NCI-H128 (cell line): ENCODE data around the gene APBB2.
A peak's percentile ranks its signal among the peaks of the same experiment; 100 is the strongest.

Experiments used
- DNase-seq: peaks from one replicate; lab custom pipeline; 2025; ENCODE audit not compliant: unreplicated experiment; lab: John Stamatoyannopoulos, UW

APBB2 gene

DNA sequence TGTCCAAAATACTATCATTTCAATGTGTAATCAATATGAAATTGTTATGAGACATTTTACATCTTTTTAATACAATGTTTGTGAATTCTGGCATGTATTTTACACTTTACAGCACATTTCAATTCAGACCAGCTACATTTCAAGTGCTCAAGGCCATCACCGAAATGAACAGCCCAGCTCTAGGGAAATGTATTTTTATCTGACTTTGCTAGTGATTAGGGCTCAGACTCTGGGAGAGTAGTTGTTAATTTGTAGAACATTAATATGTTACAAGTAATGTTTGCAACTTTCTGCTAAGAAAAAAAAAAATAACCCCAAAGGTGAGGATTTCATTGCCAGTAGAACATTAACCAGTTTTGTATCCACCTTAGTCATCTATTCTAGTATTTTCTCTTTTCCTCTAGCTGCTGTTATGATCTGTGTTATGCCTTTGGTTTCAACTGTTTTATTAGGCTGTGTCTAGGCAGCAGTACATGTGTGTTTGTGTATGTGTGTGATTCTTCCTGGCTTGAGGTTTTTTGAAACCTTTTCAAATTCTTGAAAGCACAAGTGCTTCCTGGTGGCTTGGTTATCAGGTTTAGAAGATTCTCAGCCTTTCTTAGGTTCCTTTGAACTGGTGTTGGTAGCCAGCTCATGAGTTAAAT, 338.7 kb downstream of the APBB2 start:
- no peak for DNase-seq

DNA sequence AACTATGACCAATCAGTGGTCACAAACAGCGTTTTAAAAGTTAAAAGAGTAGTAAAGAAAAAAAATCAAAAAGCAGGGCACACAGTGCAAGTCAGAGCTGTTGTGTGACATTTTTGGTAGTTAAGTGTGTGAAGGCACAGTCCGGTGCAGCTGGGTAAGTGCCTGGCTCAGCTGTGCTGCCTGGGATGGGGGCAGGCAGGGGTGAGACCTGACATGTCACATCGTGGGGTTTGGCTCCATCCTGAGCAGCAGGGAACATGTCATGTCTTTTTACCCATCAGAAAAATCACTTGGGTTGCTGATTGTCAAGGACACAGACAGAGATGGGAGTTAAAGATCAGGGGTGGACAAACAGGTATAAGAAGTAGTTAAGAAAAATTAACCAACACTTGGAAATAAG, 339.4 kb downstream of the APBB2 start:
- DNase-seq: no peak

DNA sequence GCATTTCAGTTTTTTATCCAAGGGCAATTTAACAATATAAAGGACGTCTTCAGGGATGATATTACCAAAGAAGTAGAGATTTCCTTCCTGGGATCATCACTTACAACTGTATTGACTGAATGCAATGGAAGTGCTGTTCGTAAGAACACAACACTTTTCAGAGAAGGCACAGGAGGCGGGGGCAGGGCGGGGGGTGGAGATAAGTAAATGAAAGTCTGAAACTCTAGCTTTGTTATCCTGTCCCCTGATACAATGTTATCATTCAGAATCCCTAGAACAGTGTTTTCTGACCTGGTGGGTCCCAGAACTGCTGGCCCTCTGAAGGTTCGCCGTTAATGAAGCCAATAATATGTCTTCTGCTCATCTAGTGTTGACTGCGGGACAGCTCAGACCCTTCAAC, 340.0 kb downstream of the APBB2 start:
- DNase-seq: no peak

DNA sequence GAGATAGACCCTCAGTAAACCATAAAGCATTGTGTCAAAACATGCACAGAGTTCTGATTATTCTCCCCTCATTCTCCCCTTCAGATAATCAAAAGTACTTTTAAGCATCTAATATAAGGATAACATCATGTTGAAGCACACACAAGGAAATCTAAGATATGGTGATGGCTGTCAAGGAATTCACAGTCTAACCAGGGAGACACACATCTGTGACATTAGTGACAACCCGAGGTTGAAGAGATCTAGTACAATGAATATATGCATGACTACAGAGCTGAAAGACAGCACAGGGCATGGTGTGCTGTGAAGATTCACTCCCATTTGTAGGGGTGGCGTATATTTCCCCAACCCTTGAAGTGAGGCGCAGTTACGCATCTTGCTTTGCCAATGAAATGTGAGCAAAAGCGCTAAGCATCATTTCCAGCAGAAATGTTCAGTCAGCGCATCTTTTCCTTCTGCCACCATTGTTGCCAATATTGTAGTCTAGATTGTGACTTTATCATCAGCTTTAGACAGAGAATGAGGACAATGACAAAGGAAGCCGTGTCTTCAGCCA, 342.6 kb downstream of the APBB2 start:
- no peak for DNase-seq

DNA sequence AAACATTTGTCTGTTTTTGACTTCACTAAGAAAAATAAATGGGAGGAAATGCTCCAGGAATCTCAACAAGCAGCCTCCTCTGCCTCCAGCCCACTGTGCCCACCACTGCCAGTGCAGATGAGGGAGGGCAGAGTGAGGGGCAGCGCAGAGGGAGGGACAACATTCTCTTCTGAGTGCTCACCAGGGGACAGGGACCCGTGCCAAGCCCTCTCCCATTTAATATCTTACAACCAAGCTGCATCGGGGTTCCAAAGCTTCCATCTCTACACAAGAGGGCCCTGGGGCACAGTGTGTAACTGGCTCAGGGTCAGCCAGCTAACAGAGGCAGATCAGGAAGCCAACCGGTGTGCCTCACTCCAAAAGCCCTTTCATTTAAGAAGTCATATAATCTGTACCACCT, 344.2 kb downstream of the APBB2 start:
- no peak for DNase-seq

DNA sequence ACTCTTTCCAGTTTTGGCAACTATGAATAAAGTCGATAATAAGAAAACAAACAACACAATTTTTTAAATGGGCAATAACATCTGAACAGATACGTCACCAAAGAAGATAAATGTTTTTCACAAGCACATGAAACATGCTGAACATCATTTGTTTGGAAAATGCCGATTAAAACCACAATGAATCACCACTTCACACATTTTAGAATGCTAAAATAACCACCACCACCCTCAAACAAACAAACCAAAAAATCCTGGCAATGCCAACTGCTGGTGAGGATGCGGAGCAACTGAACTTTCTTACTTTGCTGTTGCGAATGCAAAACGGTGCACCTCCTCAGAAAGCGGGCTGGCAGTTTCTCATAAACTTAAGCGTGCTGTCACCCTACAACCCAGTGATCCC, 348.6 kb downstream of the APBB2 start:
- DNase-seq: no peak

DNA sequence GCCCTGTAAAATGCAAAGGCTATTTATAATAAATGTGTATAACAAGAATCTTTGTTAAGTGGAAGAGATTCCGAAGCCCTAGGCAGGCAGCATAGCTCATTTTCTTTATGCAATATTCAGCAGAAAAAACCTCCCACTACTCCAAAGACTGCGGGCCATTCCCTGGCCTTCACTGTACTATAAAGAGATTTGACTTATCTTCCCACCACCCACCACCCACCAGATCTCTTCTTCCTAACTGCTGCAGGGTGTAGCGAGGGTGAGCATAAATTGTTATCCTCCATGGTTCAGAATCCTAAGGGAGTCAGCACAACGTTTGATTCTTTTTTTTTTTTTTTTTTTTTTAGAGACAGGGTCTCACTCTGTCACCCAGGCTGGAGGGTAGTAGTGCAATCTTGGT, 349.8 kb downstream of the APBB2 start:
- DNase-seq: no peak

DNA sequence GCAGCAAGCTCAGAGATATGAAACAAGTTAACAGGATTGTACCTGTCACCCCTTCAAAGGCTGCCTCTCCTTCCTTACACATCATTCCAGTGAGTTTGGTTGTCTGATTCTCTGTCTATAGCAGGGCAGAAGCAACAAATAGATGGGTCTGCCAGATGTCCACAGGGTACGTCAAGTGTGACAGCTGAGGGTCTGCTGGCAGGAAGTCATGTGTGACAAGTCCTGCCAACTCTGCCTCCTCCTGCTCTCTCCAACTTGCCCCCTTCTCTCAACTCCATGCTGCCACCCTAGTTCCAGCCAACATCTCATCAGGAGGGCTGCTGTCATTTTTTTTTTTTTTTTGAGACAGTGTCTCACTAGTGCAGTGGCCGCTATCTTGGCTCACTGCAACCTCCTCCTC, 355.4 kb downstream of the APBB2 start:
- DNase-seq: no peak

DNA sequence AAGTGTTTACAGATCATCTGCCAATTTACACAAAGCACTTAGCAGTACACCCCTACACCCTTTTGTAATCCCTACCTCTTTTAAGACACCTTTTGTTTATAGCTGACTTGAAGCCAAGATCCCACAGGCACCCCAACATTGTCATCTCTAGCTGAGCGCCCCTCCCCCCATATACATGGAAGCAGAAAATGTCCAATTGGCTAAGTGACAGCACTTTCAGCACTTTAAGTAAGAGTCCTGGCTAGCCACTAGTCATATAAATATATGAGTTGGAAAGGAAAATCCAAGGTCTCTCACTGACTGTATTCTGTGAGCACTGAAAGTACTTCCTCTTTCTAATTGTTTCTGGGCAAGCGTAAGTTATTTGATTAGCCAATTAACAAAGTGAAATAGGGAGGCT, 356.4 kb downstream of the APBB2 start:
- no peak for DNase-seq

DNA sequence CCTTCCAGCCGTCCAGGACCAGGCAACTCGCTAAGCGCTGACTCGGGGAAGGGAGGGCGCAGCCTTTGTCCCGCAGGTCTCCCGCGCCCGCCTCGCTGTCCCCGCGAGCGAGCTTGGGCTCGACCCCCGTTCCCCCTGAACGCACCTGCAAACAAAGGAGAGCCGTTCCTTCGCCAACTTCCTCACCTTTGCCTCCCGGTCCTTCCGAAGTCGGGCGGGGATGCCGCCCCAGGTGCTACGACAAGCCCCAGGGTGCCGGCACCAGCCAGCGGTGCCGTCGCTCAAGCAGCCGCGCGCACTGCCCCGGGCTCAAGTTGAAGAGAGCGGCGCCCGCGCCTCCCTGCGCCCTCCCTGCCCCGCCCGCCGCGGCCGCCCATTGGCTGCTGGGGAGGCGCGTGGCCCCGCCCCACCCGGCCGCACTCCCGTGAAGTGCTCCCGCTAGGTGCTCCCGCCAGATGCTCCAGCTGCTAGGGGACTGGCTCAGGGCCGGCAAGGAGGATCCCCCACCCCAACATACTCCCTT, 357.4 kb downstream of the APBB2 start:
- DNase-seq: peak; percentile 44

DNA sequence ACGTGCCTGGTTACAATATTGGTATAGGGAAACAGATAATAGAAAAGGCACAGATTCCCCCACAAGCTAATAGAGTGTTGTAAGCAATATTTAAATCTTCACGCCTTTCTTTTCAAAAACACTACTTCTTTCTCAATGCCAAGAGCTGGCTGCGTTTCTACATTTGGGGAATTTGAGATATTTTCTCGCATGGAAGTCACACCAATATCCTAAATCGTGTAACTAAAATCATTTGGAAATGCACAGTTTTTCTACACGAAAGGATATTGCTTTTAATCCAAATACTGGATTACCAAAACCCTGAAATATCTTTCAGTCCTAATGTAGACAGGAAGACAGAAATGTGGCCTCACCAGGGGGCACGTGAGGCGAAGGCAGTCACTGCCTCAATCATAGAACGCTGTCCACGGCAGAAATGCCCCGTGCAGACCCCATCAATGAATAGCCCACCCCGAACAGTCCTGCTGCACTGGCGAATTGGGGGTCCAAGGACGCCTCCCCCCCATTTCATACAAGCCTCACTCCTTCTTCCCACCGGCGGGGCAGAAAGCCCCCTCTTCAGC, 358.0 kb downstream of the APBB2 start:
- DNase-seq: no peak

DNA sequence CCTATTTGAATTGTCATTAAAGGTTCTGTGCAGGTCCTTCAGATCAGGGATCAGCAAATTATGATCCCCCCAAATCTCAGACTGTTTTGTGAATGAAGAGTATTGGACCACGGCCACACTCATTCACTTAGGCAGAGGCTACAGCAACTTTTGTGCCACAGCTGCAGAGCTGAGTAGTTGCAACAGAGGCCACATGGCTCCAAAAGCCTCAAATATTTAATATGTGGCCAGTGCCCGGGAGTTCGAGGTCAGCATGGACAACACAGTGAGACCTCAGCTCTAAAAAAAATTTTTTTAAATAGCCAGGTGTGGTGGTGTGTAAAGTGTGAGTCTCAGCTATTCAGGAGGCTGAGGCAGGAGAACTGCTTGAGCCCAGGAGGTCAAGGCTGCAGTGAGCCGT, 363.8 kb downstream of the APBB2 start:
- no peak for DNase-seq

DNA sequence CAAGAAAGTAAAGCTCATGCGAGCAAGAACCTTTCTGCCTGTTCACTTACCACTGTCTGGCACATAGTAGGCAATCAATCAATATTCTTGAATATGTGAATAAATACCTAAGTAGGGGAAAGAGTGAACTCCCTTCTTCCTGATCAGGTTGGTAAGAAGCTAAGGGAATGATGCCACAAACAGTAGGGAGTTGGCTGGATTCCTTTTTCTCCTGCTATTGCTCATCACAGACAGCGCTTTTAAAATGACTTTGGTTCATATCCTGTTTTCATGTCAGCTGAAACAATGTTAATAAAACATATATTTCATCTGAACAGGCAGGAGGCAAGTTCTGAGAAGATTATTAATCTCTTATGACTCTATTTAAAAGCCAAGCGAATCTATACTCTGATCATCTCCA, 365.4 kb downstream of the APBB2 start:
- DNase-seq: no peak

DNA sequence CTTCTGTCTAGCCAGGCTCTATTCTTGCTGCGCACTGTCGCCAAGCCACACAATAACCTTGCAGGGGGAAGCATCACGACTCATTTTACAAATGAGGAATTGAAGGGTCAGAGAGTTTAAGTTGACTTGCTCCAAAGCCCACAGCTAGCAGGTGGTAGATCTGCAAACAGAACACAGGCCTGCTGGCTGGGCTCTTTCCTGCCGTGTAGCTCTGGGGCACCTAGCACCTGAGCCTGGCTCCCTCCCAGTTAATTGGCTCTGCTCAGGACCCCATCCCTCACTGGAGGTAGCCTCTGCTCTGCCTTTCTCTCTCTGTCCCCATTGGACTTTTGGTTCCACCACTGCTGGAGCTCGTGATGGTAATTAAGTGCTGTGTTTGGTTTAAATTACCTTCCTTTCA, 366.1 kb downstream of the APBB2 start:
- DNase-seq: no peak

DNA sequence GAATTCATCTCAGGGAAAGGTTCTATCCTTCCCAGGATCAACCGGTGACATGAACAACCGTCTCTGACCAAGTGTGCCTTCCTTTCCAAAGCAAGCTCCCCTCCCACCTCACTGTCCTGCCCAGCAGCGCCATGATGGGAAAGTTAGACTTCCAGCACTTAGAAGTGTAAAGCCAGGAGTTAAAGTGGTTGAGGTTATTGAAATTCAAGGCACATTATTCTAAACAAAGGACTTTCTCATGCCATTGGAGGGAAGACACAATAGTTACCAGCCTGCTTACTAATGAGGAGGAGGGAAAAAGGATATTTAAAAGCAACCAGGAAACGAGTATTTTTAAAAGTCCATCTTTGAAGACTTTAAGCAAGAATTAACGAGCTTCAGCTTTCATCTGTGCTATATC, 367.8 kb downstream of the APBB2 start:
- DNase-seq: no peak

DNA sequence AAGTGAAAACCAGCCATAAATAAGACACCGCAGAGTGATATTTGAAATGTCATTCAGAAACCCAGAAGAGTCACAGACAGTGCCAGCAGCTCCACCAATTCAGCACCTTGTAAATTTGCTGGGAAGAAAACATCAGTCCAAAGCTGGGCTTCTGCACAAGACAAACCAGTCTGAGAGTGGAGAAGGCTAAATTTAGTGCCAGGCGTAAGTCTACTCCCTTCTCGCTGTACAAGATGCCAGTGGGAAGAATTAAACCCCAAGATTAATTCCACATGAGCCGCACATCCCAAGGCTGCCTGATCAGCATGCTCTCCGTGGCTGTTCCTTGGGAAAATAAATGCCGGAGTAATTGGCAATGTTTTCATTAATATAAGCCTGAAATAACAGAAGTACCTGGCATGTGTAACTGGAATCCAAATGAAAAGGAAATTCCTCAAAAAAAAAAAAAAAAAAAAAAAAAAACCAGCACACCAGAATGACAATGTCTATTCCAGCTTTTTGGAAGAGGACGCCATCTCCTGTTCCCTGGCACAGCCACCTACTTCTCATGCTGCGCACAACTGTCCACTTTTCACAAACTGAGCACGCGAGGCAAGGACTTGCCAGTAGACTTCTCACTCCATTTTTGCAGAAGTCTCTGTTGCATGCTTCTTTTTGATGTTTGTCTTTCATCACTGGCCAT, 369.0 kb downstream of the APBB2 start:
- no peak for DNase-seq

DNA sequence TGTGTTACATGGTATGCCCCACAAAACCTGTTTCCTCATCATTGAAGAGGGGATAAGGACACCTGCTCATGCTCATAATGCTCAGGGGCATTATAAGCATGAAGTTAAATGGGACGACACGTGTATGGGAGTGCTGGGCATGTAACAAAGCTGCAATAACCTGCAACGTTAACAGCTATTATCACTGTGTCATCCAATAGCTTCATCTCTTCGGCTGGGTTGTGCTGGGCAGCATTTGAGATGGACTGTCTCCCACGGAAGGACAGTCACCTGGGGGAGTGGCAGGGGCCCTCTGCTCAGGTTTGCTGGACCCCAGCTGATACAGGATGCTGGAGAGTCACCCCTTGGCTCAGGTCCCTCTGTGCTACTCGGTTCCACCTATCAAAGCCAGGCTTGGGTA, 370.1 kb downstream of the APBB2 start:
- DNase-seq: no peak

DNA sequence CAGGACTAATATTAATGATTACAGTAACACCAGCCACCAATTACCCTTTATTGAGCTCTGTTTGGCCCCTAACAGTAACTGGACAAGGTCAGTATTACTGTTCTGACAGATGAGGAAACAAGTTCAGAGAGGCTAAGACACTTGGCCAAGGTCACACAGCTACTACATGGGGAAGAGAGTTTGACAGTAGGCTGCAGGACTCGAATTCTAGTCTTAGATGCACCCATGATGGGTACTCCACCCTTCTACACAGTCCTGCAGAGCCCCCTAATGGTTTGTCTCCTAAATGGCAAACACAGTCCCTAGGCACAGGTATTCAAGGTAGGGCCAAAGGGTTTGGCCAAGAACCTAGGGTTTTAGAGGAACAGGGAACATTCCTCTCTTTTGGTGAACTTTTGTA, 370.6 kb downstream of the APBB2 start:
- DNase-seq: no peak

DNA sequence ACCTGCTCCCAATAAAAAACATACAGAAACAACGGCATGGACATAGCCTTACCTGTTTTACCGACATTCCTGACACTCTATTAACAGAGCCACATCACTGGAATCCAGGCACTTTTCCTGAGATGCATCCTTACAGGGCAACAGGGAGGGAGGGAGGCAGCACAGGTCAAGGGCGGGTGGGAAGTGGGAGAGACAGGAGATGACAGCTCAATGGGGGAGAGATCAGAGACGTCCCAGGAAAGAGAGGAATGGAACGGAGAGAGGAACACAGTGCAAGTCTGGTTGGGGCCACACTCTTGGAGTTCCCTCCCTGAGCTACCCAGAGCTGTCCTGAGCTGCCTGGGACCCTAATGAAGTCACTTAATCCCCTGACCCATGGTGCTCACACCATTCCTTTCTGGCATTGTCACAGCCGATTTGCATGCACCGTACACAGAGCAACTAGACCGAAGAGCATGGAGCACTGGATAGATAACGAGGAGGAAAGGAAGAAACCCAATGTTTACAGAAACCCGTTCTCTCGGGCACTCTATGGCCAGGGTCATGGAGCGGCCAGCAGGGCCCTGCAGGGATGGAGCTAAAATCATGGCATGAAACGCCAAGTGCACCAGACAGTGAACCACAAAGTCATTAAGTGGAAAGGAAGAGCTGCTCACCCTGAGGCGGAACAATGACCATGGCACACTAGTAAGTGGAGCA, 371.5 kb downstream of the APBB2 start:
- no peak for DNase-seq

DNA sequence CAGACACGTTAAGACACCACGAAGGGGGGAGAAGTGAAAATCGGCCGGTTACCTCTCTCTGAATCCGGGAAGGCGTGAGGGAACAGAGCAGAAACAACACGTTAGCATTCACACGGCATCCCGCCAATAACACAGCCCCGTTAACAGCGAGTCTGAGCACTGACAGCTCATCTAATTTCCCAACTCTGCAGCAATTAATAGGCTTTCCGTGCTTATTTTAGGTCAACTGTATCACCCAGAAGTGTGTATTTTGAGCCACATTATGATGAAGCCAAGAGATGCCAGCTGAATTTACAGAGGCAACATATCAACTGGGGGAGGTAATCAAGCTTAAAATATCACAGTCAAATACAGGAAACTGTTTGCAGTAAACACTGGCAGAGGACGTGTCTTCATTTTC, 372.0 kb downstream of the APBB2 start:
- no peak for DNase-seq

DNA sequence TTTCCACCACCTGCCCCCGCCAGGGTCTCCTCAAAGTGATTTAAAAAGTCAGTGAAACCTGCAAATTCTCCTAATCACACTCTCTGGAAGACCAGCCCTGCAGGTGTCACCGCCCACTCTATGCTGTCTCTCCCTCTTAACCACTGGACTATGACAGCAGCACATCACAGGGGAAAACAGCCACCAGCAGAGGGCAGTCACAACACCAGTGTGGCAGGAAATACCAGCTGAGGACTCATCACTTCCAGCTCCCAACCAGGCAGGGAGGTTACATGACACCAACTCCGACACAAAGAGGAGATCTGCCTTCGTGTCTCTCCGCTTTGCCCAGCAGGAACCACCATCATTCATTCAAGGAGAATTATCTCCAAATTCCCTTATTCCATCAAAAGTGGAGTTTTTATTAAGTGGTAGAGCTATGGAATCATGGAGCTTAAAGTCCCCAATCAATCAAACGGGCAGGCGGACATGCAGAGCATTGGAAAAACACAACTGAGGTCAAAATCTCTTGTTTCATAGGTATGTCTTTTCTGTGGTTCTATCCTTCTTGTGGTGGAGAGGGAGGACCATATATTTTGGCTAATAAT, 373.3 kb downstream of the APBB2 start:
- no peak for DNase-seq
